NCI-H748 (cell line): Measurements from ENCODE around the gene SMAGP.
A peak's percentile ranks its signal among the peaks of the same experiment; 100 is the strongest.
"Not testable (repeated sequence)": the region's sequence is repeated elsewhere in the genome, so short reads cannot be mapped to it uniquely, and the experiment has no call there.

Experiments used
- DNase-seq: peaks from one replicate; lab custom pipeline; 2025; ENCODE audit not compliant: unreplicated experiment; lab: John Stamatoyannopoulos, UW

SMAGP gene

GRCh38 chr12:51225771-51226170 lies 44.4 kb downstream of the SMAGP start:
- DNase-seq, result no peak

GRCh38 chr12:51225234-51225633 lies 45.0 kb downstream of the SMAGP start:
- no peak for DNase-seq

GRCh38 chr12:51224625-51225024 lies 45.6 kb downstream of the SMAGP start:
- DNase-seq, result no peak

GRCh38 chr12:51222461-51222860 lies 47.8 kb downstream of the SMAGP start:
- peak; percentile 74 for DNase-seq

GRCh38 chr12:51219857-51220256 lies 50.4 kb downstream of the SMAGP start:
- DNase-seq, result not testable (repeated sequence)

- DNase-seq, result no peak
These were observed 50.9 kb downstream of the SMAGP start for GRCh38 chr12:51219322-51219721.

GRCh38 chr12:51218607-51219161 lies 51.5 kb downstream of the SMAGP start:
- DNase-seq, result no peak

GRCh38 chr12:51217968-51218606 lies 52.1 kb downstream of the SMAGP start, which contains the start of gene POU6F1:
POU6F1 (minus strand) TSS chr12:51218062; CDS start chr12:51206836, 11,226 bp downstream.
- peak; percentile 79 for DNase-seq

GRCh38 chr12:51217133-51217967 lies 52.9 kb downstream of the SMAGP start:
- DNase-seq, result peak; percentile 46

GRCh38 chr12:51216642-51217041 lies 53.6 kb downstream of the SMAGP start:
- DNase-seq, result no peak

- no peak for DNase-seq
These were observed 55.3 kb downstream of the SMAGP start for GRCh38 chr12:51214895-51215294.

GRCh38 chr12:51210690-51211395 lies 59.4 kb downstream of the SMAGP start:
- no peak for DNase-seq

- no peak for DNase-seq
These were observed 61.0 kb downstream of the SMAGP start for GRCh38 chr12:51209259-51209658.

GRCh38 chr12:51208016-51208660 lies 62.1 kb downstream of the SMAGP start:
- no peak for DNase-seq

GRCh38 chr12:51205350-51205749 lies 64.9 kb downstream of the SMAGP start:
- no peak for DNase-seq

- peak; percentile 24 for DNase-seq
These were observed 67.5 kb downstream of the SMAGP start for GRCh38 chr12:51202718-51203117.

- DNase-seq, result no peak
These were observed 69.4 kb downstream of the SMAGP start for GRCh38 chr12:51200806-51201205.

- DNase-seq, result no peak
These were observed 70.1 kb downstream of the SMAGP start for GRCh38 chr12:51200156-51200555.

- no peak for DNase-seq
These were observed 70.8 kb downstream of the SMAGP start for GRCh38 chr12:51199366-51199945.

GRCh38 chr12:51198568-51199365 lies 71.4 kb downstream of the SMAGP start:
- DNase-seq, result no peak
